Effector memory CD4-positive, alpha-beta T cell (primary cell): ENCODE measurements around the gene LCP1.

Experiments
- DNase-seq, 3 donors: peaks; one replicate each; pipeline ENCODE4 v3.0.0-alpha.2; 2020
- H3K27ac ChIP-seq: 2 replicates; pipeline ENCODE4 v1.7.0; 2013; ENCODE audit warnings: mild to moderate bottlenecking, low read length, moderate library complexity; ENCODE audit not compliant: insufficient read depth, poor library complexity, severe bottlenecking
- H3K27me3 ChIP-seq: replicated peaks from 2 replicates; pipeline ENCODE4 v1.7.0; 2013; ENCODE audit warnings: mild to moderate bottlenecking, low read length; ENCODE audit not compliant: insufficient read depth, control insufficient read depth, poor library complexity, severe bottlenecking
- H3K36me3 ChIP-seq: 2 replicates; pipeline ENCODE4 v1.7.0; 2013; ENCODE audit warnings: mild to moderate bottlenecking, low read length, moderate library complexity; ENCODE audit not compliant: control insufficient read depth, insufficient read depth
- H3K4me1 ChIP-seq: 2 replicates; pipeline ENCODE4 v1.7.0; 2013; ENCODE audit warnings: low read length, mild to moderate bottlenecking; ENCODE audit not compliant: control insufficient read depth, insufficient read depth, poor library complexity, severe bottlenecking
- H3K4me3 ChIP-seq: 2 replicates; pipeline ENCODE4 v1.7.0; 2013; ENCODE audit warnings: low read length, low read depth, mild to moderate bottlenecking; ENCODE audit not compliant: insufficient read depth, poor library complexity, severe bottlenecking
- H3K9me3 ChIP-seq: 2 replicates; pipeline ENCODE4 v1.7.0; 2013; ENCODE audit warnings: mild to moderate bottlenecking, low read length, moderate library complexity; ENCODE audit not compliant: control insufficient read depth

Gene LCP1

DNA sequence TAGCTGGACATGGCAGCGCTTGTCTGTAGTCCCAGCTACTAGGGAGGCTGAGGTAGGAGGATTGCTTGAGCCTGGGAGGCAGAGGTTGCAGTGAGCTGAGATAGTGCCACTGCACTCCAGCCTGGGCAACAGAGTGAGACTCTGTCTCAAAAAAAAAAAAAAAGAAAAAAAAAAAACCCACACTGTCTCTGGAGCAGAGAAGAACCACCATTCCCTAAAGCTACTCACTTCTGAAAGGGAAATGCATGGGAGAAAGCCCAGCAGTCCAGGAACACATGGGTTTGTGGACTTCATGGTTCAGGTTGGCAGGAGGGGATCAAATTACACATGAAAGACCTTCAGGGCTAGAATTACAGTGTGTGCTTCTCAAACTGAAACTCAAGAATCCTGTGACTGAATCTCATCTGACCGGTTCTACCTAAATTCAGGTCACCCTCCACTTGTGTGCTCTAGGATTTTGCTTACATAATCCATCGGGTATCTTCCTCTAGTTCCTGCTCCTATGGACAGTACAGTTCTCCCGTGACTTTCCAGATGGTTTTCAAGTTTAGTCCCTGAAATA lies 46.9 kb downstream of the LCP1 start:
- H3K9me3 ChIP-seq = no peaks in the 10 kb centered on the region
- H3K4me3 ChIP-seq = no peak overlapping the region
- DNase-seq = no peak
- no peaks in the 10 kb centered on the region for H3K27me3 ChIP-seq
- peaks cover 96% of the 10 kb centered on the region for H3K36me3 ChIP-seq
- H3K4me1 ChIP-seq = no peaks in the 10 kb centered on the region
- peak overlapping the region; percentile 14 for H3K27ac ChIP-seq

DNA sequence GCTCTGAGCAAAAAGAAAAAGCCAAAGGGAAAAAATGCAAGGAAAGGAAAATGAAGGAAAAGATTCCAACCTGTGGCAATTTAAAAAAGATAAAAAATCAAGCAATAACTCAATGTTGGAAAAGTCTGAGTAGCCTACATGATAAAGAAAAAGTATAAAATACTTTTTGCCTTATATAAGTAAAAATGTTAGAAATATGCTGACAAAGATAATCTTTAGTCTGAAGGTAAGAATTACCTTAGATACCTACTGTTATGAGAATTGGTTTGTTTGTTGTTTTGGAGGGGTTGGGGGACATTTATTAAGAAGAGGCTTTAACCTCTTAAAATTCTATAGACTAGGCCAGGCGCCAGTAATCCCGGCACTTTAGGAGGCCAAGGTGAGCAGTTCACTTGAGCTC lies 47.5 kb downstream of the LCP1 start:
- Histone ChIP-seq H3K36me3 (peaks cover 96% of the 10 kb centered on the region), H3K4me3 (no peak overlapping the region), H3K4me1 (no peaks in the 10 kb centered on the region), H3K27ac (no peak overlapping the region), H3K9me3 (no peaks in the 10 kb centered on the region), H3K27me3 (no peaks in the 10 kb centered on the region)
- DNase-seq = no peak

DNA sequence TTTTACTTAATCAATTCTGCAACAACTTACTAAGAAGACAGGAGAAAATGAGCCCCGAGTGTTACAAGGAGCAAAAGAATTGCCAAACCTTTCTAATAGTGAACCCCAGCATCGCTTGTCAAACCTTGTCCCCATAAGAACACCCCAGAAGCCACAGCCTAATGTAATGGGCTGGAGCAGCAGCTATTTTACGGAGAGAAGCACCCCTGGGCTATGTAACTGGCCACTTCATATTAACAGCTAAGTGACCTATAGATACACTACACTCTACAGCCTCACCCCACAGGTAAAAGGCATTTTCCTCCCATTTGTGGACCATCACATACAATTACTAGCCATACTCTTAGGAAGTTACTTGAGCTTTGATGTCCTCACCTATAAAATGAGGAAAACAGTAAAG lies 49.9 kb downstream of the LCP1 start:
- H3K36me3 ChIP-seq = peaks cover 93% of the 10 kb centered on the region
- H3K27me3 ChIP-seq = no peaks in the 10 kb centered on the region
- no peak overlapping the region for H3K4me3 ChIP-seq
- H3K4me1 ChIP-seq = no peaks in the 10 kb centered on the region
- no peak for DNase-seq
- no peaks in the 10 kb centered on the region for H3K9me3 ChIP-seq
- H3K27ac ChIP-seq = peak overlapping the region; percentile 9

DNA sequence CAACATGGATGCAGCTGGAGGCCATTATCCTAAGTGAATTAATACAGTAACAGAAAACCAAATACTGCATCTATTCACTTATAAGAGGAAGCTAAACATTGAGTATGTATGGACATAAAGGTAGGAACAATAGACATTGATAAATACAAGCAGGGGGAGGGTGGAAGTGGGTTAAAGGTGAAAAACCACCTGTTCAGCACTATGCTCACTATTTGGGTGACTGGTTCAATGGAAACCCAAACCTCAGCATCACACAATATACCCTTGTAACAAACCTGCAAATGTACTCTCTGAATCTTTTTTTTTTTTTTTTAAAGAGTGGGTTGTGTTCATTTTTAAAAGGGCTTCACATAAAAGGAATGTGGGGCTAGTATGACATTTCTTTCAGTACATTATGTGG lies 50.3 kb downstream of the LCP1 start:
- H3K36me3 ChIP-seq = peaks cover 93% of the 10 kb centered on the region
- H3K4me3 ChIP-seq = no peak overlapping the region
- no peak overlapping the region for H3K27ac ChIP-seq
- no peaks in the 10 kb centered on the region for H3K4me1 ChIP-seq
- no peaks in the 10 kb centered on the region for H3K27me3 ChIP-seq
- DNase-seq = no peak
- H3K9me3 ChIP-seq = no peaks in the 10 kb centered on the region

DNA sequence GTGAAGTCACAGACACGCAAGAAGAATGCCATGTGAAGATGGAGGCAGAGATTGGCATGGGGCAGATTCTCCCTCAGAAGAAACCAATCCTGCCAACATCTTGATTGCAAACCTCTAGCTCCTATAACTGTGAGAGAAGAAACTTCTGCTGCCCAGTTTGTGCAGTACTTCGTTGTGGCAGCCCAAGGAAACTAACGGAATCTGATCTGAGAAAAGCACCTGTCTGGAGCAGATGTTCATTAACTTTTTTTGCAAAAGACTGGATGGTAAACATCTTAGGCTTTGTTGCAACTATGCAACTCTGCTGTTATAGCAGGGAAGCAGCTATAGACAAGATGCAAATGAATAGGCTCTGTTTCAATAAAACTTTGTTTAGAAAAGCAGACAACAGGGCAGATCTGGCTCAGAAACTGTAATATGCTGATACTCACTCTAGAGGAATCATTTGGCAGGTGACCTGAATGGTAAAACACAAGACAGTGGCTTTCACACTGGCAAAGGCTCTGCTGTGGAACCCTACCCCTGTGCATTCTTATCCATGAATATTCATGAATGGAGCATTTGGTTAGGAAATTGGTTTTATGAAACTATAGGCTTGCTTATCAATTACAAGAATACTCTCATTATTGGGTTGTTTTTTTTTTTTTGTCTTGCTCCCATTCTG lies 51.9 kb downstream of the LCP1 start:
- no peak overlapping the region for H3K27ac ChIP-seq
- no peaks in the 10 kb centered on the region for H3K27me3 ChIP-seq
- H3K36me3 ChIP-seq = peaks cover 86% of the 10 kb centered on the region

DNA sequence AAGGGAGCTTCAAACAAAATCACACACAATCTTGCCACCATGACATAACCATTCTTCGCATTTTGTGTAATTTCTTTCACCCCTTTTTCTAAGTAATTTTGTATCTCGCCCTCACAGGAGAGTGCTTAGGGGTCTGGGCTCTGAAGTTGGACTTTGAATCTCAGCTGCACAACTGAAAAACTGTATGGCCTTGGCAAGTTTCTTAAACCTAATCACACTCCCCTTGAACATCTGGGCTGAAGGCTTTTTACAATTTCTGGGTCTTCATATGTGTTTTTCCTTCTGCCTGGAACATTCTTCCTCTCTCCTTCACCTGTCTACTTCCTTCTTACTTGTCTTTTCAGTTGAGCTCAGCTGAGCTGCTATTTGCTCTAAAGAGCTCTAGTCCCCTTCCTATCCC lies 52.9 kb downstream of the LCP1 start:
- H3K4me1 ChIP-seq = peaks cover 18% of the 10 kb centered on the region
- H3K27me3 ChIP-seq = no peaks in the 10 kb centered on the region
- no peak overlapping the region for H3K4me3 ChIP-seq
- no peak for DNase-seq
- peak overlapping the region; percentile 19 for H3K27ac ChIP-seq
- peaks cover 76% of the 10 kb centered on the region for H3K36me3 ChIP-seq
- H3K9me3 ChIP-seq = no peaks in the 10 kb centered on the region

More for the DNA sequence above, 51.9 kb downstream of the LCP1 start:
- peaks cover 9% of the 10 kb centered on the region for H3K4me1 ChIP-seq
- no peak overlapping the region for H3K4me3 ChIP-seq
- no peaks in the 10 kb centered on the region for H3K9me3 ChIP-seq
- DNase-seq = no peak

DNA sequence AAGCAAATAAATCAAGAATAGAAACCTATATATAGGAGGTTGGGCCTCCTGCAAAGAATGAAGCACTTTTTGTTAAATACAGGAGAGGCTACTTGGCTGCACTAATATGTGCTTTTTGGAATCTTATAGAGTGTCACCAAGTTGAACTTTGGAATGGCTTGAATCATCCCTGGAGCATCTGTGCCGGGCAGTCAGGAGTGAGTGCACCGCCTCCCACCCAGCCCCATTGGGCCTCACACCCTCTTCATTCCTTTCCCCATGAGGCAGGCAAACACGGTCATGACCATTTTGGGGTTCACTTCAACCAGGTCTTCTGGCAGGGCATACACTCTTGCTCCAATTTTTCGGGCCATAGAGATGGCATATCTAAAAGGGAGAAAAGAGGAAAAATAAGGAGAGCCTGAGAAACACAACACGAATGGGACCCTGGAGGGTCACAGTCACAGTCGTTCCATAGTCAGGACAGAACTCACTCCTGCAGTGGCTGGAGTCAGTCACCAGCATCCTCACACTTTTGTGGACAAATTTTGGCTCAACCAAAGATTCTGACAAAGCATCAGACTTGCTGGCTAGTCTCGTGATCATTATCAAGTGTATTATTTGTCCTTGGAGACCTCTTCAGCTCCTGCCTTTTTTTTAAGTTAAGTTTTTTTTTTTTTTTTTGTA lies 54.5 kb downstream of the LCP1 start:
- peaks cover 63% of the 10 kb centered on the region for H3K36me3 ChIP-seq

DNA sequence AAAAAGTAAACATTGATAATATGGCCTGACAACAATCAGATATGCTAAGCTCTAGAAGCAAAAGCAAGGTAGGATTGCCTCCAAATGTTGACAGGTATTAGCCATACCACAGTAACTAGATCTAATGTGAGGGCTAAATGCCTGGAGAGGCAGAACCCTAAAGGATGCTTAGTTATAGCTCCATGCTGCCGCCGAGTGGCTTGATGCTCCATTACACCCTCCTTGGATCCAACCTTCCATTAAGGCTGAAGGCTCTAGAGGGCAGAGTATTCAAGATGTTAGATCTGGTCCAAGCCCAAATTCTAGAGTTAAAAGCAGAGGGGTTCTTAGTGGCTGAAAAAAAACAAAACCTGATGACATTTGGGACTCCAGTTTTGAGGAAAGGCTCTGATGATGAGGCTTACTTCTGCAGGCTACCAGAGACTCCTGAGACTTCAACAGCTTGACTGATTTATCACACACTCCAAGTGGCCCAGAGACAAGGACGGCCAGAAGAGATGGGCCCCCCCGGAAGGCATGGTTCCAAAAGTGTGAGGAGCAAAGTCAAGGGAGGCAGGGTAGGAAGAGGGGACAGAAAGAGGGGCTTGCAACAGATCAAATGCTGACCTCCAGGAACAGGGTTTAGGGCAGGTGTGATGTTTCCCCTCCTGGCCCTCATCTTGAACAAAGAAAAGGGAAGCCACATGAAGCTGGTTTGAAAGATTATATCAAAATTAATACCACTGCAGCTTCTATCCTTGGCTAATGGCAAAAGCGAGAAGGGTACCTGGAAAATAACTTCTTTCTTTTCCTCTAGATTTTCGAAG lies 55.2 kb downstream of the LCP1 start:
- Histone ChIP-seq H3K27me3 (no peaks in the 10 kb centered on the region), H3K4me3 (no peak overlapping the region), H3K4me1 (peaks cover 18% of the 10 kb centered on the region), H3K36me3 (peaks cover 55% of the 10 kb centered on the region), H3K27ac (peak overlapping the region; percentile 51), H3K9me3 (no peaks in the 10 kb centered on the region)
- peak; percentile 11 to 47 (median 40) for DNase-seq

More for the DNA sequence above, 54.5 kb downstream of the LCP1 start:
- no peaks in the 10 kb centered on the region for H3K27me3 ChIP-seq
- DNase-seq = no peak
- peaks cover 18% of the 10 kb centered on the region for H3K4me1 ChIP-seq
- H3K9me3 ChIP-seq = no peaks in the 10 kb centered on the region
- H3K27ac ChIP-seq = no peak overlapping the region
- H3K4me3 ChIP-seq = no peak overlapping the region

DNA sequence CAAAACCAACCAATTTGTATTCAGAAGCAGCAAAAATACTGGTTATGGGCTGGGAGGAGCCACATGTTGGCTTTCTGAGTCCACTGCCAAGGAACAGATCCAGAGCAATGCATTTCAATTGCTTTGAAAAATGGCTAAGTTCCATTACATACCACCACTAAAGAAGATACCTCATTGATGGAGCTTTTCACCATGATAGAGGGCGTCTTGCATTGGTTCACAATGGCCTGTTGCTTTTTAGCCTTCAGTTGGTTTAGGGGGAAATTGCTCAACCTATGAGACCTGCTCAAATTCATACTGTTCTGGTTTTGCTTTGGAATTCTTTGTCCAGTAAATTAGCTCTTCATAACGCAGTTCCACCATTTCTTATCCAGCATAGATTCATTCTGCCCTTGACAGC lies 55.9 kb downstream of the LCP1 start:
- no peak for DNase-seq
- H3K27ac ChIP-seq = peak overlapping the region; percentile 51
- H3K4me1 ChIP-seq = peaks cover 18% of the 10 kb centered on the region
- H3K36me3 ChIP-seq = peaks cover 48% of the 10 kb centered on the region
- H3K9me3 ChIP-seq = no peaks in the 10 kb centered on the region
- no peaks in the 10 kb centered on the region for H3K27me3 ChIP-seq
- H3K4me3 ChIP-seq = no peak overlapping the region
